Right atrium auricular region (tissue), 2 donors: ENCODE measurements around the gene ANKRD65. TPM values are rescaled to one million over a fixed set of nuclear protein-coding genes. Genes with fewer than 3 reads are reported as not detected.
A peak's percentile ranks its signal among the peaks of the same experiment; 100 is the strongest.
"Not testable (repeated sequence)": the region's sequence is repeated elsewhere in the genome, so short reads cannot be mapped to it uniquely, and the experiment has no call there.

ENCODE experiments used
- DNase-seq: peaks from one replicate; pipeline ENCODE4 v3.0.0-alpha.2; 2019; ENCODE audit warnings: low spot score
- H3K27ac ChIP-seq, 2 donors: fragments of 200-600 bp; sonication (generic); 1 replicate in 1 of 2; 2 replicates in 1 of 2; pipeline ENCODE4 v1.5.1; 2016 to 2019
- H3K27me3 ChIP-seq, 2 donors: fragments of 200-600 bp; sonication (generic); one replicate each; pipeline versions ENCODE4 v1.5.1 to v1.6.0; 2017 to 2019
- H3K36me3 ChIP-seq: fragments of 200-600 bp; sonication (generic); one replicate; pipeline ENCODE4 v1.5.1; 2016
- H3K4me1 ChIP-seq, 2 donors: fragments of 200-600 bp; sonication (generic); one replicate each; pipeline versions ENCODE4 v1.5.1 to v1.6.0; 2017 to 2019
- H3K4me3 ChIP-seq, 2 donors: fragments of 200-600 bp; sonication (generic); 1 replicate in 1 of 2; 2 replicates in 1 of 2; pipeline ENCODE4 v1.5.1; 2017 to 2019; ENCODE audit warnings: mild to moderate bottlenecking in 1 of 2, moderate library complexity in 1 of 2
- H3K9me3 ChIP-seq, 2 donors: fragments of 200-600 bp; sonication (generic); one replicate each; pipeline ENCODE4 v1.5.1; 2019
- CTCF ChIP-seq, 2 donors: fragments of 200-600 bp; sonication (generic); IDR thresholded peaks; one replicate each; pipeline ENCODE4 v1.5.1; 2019; ENCODE audit warnings: antibody characterized with exemption in 2 of 2
- total RNA-seq, 2 donors: library from RNA; depleted of rRNA; stranded (reverse); fragments of >200 nt; gene quantifications; one replicate each; pipeline ENCODE4 v1.1.0, GENCODE V29; 2016

The ANKRD65 gene
- total RNA-seq, 2 donors from 2014 or later: 2.2 to 2.4 TPM

GRCh38 chr1:1407636-1408318 is 13.3 kb downstream of the ANKRD65 start:
- peaks cover 0 to 34% of the 10 kb centered on the region in 2 donors for H3K4me1 ChIP-seq
- H3K4me3 ChIP-seq: peak overlapping the region; percentile 98 to 100
- no peak for TF ChIP-seq CTCF (IDR thresholded peaks at IDR 0.05)
- DNase-seq: no peak
- H3K27me3 ChIP-seq: no peaks in the 10 kb centered on the region
- no peaks in the 10 kb centered on the region for H3K9me3 ChIP-seq
- peaks cover 23% of the 10 kb centered on the region for H3K36me3 ChIP-seq
- peak overlapping the region; percentile 75 to 89 for H3K27ac ChIP-seq

GRCh38 chr1:1406821-1407635 is 14.0 kb downstream of the ANKRD65 start, which contains the start of gene MRPL20:
MRPL20 (minus strand) TSS chr1:1407293; CDS start chr1:1407217, 76 bp downstream.
- peaks cover 30% of the 10 kb centered on the region for H3K36me3 ChIP-seq
- peaks cover 0 to 34% of the 10 kb centered on the region in 2 donors for H3K4me1 ChIP-seq
- H3K4me3 ChIP-seq: peak within 1 kb of the TSS; percentile 98 to 100
- no peaks in the 10 kb centered on the region for H3K9me3 ChIP-seq
- peak within 1 kb of the TSS; percentile 75 to 89 for H3K27ac ChIP-seq
- peak; percentile 95 for DNase-seq
- no peak for TF ChIP-seq CTCF (IDR thresholded peaks at IDR 0.05)
- no peaks in the 10 kb centered on the region for H3K27me3 ChIP-seq

- Histone ChIP-seq H3K4me3 (peak overlapping the region; percentile 98 to 100), H3K36me3 (peaks cover 38% of the 10 kb centered on the region), H3K4me1 (peaks cover 0 to 34% of the 10 kb centered on the region in 2 donors), H3K27me3 (no peaks in the 10 kb centered on the region), H3K27ac (peak overlapping the region; percentile 75 to 89), H3K9me3 (no peaks in the 10 kb centered on the region)
- no peak for DNase-seq
- TF ChIP-seq CTCF (IDR thresholded peaks at IDR 0.05): no peak
Measured at GRCh38 chr1:1406101-1406820, 14.8 kb downstream of the ANKRD65 start.

GRCh38 chr1:1403653-1404052 is 17.4 kb downstream of the ANKRD65 start:
- Histone ChIP-seq H3K36me3 (peaks cover 48% of the 10 kb centered on the region), H3K27me3 (no peaks in the 10 kb centered on the region), H3K9me3 (no peaks in the 10 kb centered on the region), H3K27ac (no peak overlapping the region), H3K4me1 (peaks cover 0 to 45% of the 10 kb centered on the region in 2 donors), H3K4me3 (no peak overlapping the region)
- DNase-seq: no peak
- TF ChIP-seq CTCF (IDR thresholded peaks at IDR 0.05): no peak

GRCh38 chr1:1402901-1403392 is 18.1 kb downstream of the ANKRD65 start:
- peaks cover 0 to 45% of the 10 kb centered on the region in 2 donors for H3K4me1 ChIP-seq
- not testable (repeated sequence) for H3K27ac ChIP-seq, H3K27me3 ChIP-seq, H3K4me3 ChIP-seq, H3K9me3 ChIP-seq, DNase-seq
- peaks cover 49% of the 10 kb centered on the region for H3K36me3 ChIP-seq
